HUES48 (cell line): ENCODE measurements around the gene GCC1.

Experiments used
- H3K27ac ChIP-seq: one replicate; pipeline ENCODE4 v1.7.0; 2013; ENCODE audit warnings: low read depth, low read length, inconsistent platforms
- H3K27me3 ChIP-seq: 2 replicates; pipeline ENCODE4 v1.6.1; 2013; ENCODE audit warnings: mild to moderate bottlenecking, low read length; ENCODE audit not compliant: control insufficient read depth, insufficient read depth
- H3K36me3 ChIP-seq: 2 replicates; pipeline ENCODE4 v1.6.1; 2013; ENCODE audit warnings: low read length; ENCODE audit not compliant: control insufficient read depth, insufficient read depth
- H3K4me1 ChIP-seq: 2 replicates; pipeline ENCODE4 v1.6.1; 2013; ENCODE audit warnings: mild to moderate bottlenecking, low read length; ENCODE audit not compliant: control insufficient read depth, insufficient read depth
- H3K4me3 ChIP-seq: 2 replicates; pipeline ENCODE4 v1.5.1; 2013; ENCODE audit warnings: mild to moderate bottlenecking, low read depth, low read length
- H3K9ac ChIP-seq: 2 replicates; pipeline ENCODE4 v1.6.1; 2013; ENCODE audit warnings: mild to moderate bottlenecking, low read depth, low read length, moderate library complexity
- H3K9me3 ChIP-seq: 2 replicates; pipeline ENCODE4 v1.6.1; 2013; ENCODE audit warnings: low read length; ENCODE audit not compliant: control insufficient read depth, insufficient read depth

GCC1 gene

DNA sequence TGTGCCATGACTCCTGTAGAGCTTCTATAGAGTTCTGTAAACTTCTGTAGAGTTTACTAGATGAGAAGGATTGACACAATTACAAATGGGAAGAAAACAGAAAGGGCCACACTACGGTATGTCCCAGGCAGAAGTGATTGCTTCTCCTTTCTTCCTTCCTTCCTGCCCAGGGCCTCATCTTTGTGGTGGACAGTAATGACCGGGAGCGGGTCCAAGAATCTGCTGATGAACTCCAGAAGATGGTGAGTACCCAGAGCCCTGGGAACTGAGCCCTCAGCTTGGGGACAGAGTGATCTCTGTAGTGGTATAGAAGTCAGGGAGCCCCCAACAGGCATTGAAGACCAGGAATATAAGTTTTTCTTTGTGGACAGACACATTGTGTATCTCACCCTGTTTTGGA, 4.5 kb upstream of the GCC1 start:
- peaks cover 24% of the 10 kb centered on the region for H3K27me3 ChIP-seq
- H3K4me1 ChIP-seq: peaks cover 13% of the 10 kb centered on the region
- no peak overlapping the region for H3K4me3 ChIP-seq
- H3K9ac ChIP-seq: no peak overlapping the region
- no peak overlapping the region for H3K27ac ChIP-seq
- no peaks in the 10 kb centered on the region for H3K9me3 ChIP-seq
- H3K36me3 ChIP-seq: peaks cover 20% of the 10 kb centered on the region

DNA sequence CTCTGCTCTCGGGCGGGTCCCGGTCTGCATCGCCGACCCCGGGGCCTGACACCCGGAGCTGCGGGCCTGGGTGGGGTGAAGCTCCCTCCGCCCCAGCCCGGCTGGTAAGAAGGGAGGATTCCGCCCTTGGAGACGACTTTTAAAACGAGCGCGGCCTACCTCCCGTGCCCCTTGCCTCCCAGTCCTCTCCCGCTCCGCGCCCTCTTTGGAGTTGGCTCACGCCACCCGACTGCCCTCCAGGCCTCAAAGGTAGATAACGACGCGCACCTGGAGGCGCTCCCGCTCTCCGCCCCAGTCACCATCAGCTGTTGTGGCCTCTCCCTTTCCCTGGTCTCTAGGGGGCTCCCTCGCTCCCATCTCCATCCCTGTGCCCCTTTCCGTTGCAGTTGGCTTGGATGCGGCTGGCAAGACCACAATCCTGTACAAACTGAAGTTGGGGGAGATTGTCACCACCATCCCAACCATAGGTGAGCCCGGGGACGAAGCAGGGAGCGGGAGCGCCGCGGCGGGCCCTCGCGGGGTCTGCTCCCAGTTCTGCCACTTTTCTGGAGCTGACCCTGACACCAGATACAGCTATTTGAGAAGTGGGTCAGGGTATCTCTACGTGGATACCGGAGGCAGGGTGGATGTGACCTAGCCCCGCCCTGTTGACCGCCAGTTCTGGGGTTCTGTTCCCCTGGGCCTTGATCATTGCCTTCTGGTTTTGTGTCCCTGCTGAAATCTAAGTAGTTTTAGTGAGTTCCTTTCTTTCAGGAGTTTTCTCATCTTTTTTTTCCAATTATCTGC, 3.5 kb upstream of the GCC1 start:
- peak overlapping the region; percentile 85 for H3K9ac ChIP-seq
- peaks cover 19% of the 10 kb centered on the region for H3K4me1 ChIP-seq
- H3K36me3 ChIP-seq: peaks cover 20% of the 10 kb centered on the region
- H3K27ac ChIP-seq: peak overlapping the region; percentile 63
- H3K27me3 ChIP-seq: peaks cover 24% of the 10 kb centered on the region
- no peaks in the 10 kb centered on the region for H3K9me3 ChIP-seq
- H3K4me3 ChIP-seq: peak overlapping the region; percentile 67

- H3K4me1 ChIP-seq: peaks cover 19% of the 10 kb centered on the region
- H3K27ac ChIP-seq: peak within 1 kb of the TSS; percentile 63
- H3K36me3 ChIP-seq: peaks cover 27% of the 10 kb centered on the region
- H3K9ac ChIP-seq: peak within 1 kb of the TSS; percentile 85
- H3K27me3 ChIP-seq: peaks cover 24% of the 10 kb centered on the region
- H3K9me3 ChIP-seq: no peaks in the 10 kb centered on the region
- peak within 1 kb of the TSS; percentile 67 for H3K4me3 ChIP-seq
Measured at GRCh38 chr7:127588019-127588696, 2.8 kb upstream of the GCC1 start, which contains the start of gene ARF5. TSS of gene ARF5 (plus strand) at chr7:127588411. CDS start at chr7:127588499, 88 bp downstream.

- peaks cover 19% of the 10 kb centered on the region for H3K4me1 ChIP-seq
- peak overlapping the region; percentile 41; the same call in 1 of the 2 replicates for H3K9ac ChIP-seq
- H3K27ac ChIP-seq: peak overlapping the region; percentile 52
Measured at GRCh38 chr7:127587663-127588018, 2.2 kb upstream of the GCC1 start.

DNA sequence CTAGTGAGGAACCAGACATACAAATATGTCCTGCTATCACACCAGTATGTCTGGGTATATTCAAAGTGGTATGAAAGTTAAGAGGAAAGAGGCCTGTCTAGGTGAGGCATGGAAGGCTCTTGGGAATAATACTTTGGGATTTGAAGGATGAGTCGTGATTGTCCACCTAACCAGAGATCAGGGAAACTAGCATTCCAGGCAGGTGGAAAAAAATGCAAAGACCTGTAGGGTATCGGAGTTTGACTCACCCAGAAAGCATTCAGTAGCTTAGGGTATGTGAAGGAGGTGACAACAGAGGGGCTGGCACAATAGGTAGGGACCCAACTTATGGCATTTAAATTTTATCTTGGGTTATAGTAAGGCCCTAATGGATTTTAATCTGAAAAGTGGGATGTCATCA, 950 bp upstream of the GCC1 start:
- Histone ChIP-seq H3K9ac (no peak overlapping the region), H3K4me3 (no peak overlapping the region), H3K4me1 (peaks cover 19% of the 10 kb centered on the region), H3K9me3 (no peaks in the 10 kb centered on the region), H3K27me3 (peaks cover 24% of the 10 kb centered on the region), H3K36me3 (peaks cover 41% of the 10 kb centered on the region), H3K27ac (no peak overlapping the region)

More at GRCh38 chr7:127587663-127588018, 2.2 kb upstream of the GCC1 start:
- H3K36me3 ChIP-seq: peaks cover 33% of the 10 kb centered on the region
- H3K9me3 ChIP-seq: no peaks in the 10 kb centered on the region
- peaks cover 24% of the 10 kb centered on the region for H3K27me3 ChIP-seq
- peak overlapping the region; percentile 67 for H3K4me3 ChIP-seq

DNA sequence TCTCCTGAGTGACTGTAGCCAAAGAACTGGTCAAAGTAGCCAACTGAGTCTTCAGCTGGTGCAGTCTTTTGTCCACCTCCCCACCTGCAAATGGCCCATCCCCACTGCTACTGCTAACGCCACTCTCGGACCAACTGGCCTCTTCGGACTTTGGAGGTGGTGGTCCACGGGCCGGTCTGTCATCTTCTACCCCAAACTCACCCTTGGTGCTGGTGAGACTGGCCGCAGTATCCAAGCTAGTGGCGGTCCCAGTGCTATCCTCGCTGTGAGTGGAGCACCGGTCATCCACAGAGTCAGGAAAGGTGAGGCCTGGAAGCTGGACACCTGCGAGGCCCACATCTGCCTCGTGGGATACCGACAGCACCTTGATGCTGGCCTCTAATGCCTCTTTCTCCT, 750 bp downstream of the GCC1 start:
- Histone ChIP-seq H3K9me3 (no peaks in the 10 kb centered on the region), H3K27ac (no peak overlapping the region), H3K4me3 (peak overlapping the region; percentile 93), H3K9ac (peak overlapping the region; percentile 84), H3K27me3 (peaks cover 24% of the 10 kb centered on the region), H3K4me1 (peaks cover 19% of the 10 kb centered on the region), H3K36me3 (peaks cover 33% of the 10 kb centered on the region)

DNA sequence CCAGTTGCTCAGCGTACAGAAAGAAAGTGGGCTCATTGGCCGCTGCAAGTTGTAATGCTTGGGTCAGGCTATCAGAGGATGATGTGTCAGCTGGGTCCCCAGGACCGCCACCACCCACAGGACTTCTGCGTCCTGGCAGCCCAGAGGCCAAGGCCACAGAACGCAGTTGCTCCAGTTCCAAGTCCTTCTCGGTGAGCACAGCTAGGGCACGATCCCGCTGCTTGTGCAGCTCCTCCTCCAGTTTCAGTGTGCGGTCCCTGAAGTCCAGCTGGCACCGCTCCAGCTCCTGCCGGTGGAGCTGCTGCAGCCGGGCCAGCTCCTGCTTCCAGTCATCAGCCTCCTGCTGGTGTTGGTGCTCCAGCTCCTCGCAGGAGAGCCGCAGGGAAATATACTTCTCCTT, 3.0 kb downstream of the GCC1 start:
- Histone ChIP-seq H3K9ac (no peak overlapping the region), H3K4me1 (peaks cover 9% of the 10 kb centered on the region), H3K4me3 (no peak overlapping the region), H3K27ac (no peak overlapping the region), H3K27me3 (peaks cover 18% of the 10 kb centered on the region), H3K9me3 (no peaks in the 10 kb centered on the region), H3K36me3 (peaks cover 37% of the 10 kb centered on the region)

GRCh38 chr7:127581716-127582115, 3.7 kb downstream of the GCC1 start:
- Histone ChIP-seq H3K36me3 (peaks cover 37% of the 10 kb centered on the region), H3K27ac (no peak overlapping the region), H3K4me1 (peaks cover 8% of the 10 kb centered on the region; the same call in 1 of the 2 replicates), H3K27me3 (peaks cover 12% of the 10 kb centered on the region), H3K9me3 (no peaks in the 10 kb centered on the region), H3K4me3 (no peak overlapping the region), H3K9ac (no peak overlapping the region)

DNA sequence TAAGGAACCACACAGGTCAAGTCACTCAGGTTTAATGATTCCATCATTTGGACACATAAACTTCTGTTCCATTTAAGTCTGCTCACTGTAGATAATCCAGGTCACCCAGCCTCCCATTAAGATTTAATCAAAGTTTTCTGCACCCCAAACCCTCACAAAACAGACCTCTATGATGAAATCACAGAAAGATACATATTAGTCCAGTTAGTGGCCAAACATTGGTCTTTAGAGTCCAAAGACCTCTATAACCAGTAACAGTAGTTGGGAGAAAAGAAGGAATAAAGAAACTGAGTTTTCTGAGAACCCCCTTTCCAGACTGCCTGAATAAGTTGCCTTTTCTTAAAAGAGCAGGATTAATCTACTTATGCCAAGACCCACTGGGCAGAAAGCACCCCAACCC, 4.8 kb downstream of the GCC1 start:
- Histone ChIP-seq H3K36me3 (peaks cover 37% of the 10 kb centered on the region), H3K9me3 (no peaks in the 10 kb centered on the region)

DNA sequence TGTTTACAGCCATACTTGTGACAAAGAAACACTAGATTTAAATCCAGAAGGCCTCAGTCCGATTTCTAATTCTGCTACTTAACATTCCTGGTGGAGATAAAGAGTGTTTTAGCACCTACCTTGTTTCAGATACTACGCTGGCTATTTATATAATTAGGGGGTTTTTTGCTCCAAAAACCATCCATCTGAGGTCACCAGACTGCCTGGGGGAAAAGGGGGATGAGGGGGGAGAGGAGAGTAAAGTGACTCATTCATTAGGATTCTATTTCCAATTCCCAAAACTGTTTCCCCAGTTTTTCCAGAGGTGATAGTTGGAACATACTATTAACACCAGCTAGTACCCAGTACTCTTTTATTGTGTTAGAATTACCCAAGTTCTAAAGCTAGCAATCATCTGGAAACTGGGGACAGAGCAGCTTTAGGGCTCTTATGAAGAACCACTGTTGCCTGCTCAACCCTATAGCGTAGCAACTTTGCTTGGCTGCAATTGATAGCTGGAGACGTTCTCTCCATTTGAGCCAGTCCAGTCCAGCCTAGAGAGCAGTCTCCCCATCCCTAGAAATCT, 6.6 kb downstream of the GCC1 start:
- peaks cover 36% of the 10 kb centered on the region for H3K36me3 ChIP-seq
- H3K9ac ChIP-seq: no peak overlapping the region
- no peak overlapping the region for H3K4me3 ChIP-seq
- no peak overlapping the region for H3K27ac ChIP-seq
- no peaks in the 10 kb centered on the region for H3K9me3 ChIP-seq
- no peaks in the 10 kb centered on the region for H3K27me3 ChIP-seq
- no peaks in the 10 kb centered on the region for H3K4me1 ChIP-seq

More for the DNA sequence above, 4.8 kb downstream of the GCC1 start:
- Histone ChIP-seq H3K27ac (no peak overlapping the region), H3K9ac (no peak overlapping the region), H3K4me1 (peaks cover 7% of the 10 kb centered on the region; the same call in 1 of the 2 replicates), H3K4me3 (no peak overlapping the region), H3K27me3 (peaks cover under 1% of the 10 kb centered on the region; the same call in 1 of the 2 replicates)
